ENCODE measurements around the gene PPP1R1B. TPM values are rescaled to one million over a fixed set of nuclear protein-coding genes. Genes with fewer than 3 reads are reported as not detected.

The PPP1R1B gene
- total and polyA plus RNA-seq, 2 experiments from 2014 or later: 3.4 to 5.4 TPM

DNA sequence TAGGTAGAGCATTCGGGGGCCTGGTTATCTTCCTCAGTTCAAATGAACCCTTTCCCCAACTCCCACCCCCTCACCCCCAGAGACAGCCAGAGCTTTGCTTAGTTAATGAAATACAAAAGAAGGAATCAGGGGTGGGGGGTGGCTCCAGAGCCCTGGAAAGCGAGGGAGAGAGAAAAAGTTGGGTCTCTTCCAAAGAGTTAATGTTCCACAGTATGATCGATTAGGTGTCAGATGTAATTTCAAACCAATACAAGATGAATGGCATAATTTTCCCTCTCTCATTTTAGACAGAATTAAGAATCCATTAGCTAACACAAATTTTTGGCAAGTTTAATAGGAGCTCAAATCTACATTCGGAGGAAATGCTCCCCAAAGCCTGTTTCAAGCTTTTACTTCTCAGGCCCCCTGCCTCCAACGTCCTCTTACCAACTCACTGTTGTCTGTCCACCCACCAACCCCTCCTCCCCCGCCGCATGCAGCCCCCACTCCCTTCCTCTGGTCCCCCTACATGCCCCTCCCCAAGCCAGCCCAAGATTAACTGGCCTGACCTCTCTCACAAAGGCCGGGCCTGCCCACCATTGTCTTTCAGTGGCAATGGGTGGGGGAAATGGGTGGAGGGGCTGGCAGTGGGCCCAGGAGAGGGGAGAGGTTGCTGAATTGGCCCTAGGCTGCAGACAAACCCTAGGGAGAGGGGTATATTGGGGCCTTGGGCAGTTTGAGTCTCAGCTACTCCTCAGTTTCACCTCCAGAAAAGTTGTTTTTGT, 47.3 kb upstream of the PPP1R1B start:
- peak overlapping the region; percentile 60 for H3K4me3 Mint-ChIP-seq
- no peaks in the 10 kb centered on the region for H4K20me1 ChIP-seq (replicated peaks; ENCODE audit: insufficient read depth)
- H3K9me2 ChIP-seq (ENCODE audit: insufficient read depth): no peaks in the 10 kb centered on the region
- H3K27ac Mint-ChIP-seq: peak overlapping the region; percentile 79
- TF ChIP-seq POLR2AphosphoS5 (IDR thresholded peaks at IDR 0.05; ENCODE audit: low read depth) (0 out of 2 replicates have a peak, but pooled peaks have one; percentile 37), EZH2 (IDR thresholded peaks at IDR 0.05; ENCODE audit: low read depth, unreplicated experiment) (no peak)
- H3K27ac ChIP-seq (ENCODE audit: low read depth): peak overlapping the region; percentile 75; the same call in 1 of the 2 replicates
- H3K27me3 ChIP-seq (ENCODE audit: insufficient read depth): no peaks in the 10 kb centered on the region
- ATAC-seq (peak; percentile 92), DNase-seq (ENCODE audit: low spot score) (peak; percentile 74)
- H2AFZ ChIP-seq: peak overlapping the region; percentile 86
- H3F3A ChIP-seq (replicated peaks; ENCODE audit: low read depth): peaks cover 11% of the 10 kb centered on the region
- H3K4me1 Mint-ChIP-seq: peaks cover 40% of the 10 kb centered on the region
- H3K27me3 Mint-ChIP-seq (ENCODE audit: insufficient read depth, low read depth, poor library complexity): peaks cover 19% of the 10 kb centered on the region
- H3K36me3 ChIP-seq (ENCODE audit: insufficient read depth): no peaks in the 10 kb centered on the region
- H3K9me3 Mint-ChIP-seq: no peaks in the 10 kb centered on the region
- H3K79me2 ChIP-seq (replicated peaks; ENCODE audit: insufficient read depth): no peaks in the 10 kb centered on the region
- peak overlapping the region; percentile 79 for H3K4me2 ChIP-seq
- H3K4me1 ChIP-seq (ENCODE audit: insufficient read depth): peaks cover 38% of the 10 kb centered on the region
- peak overlapping the region; percentile 40; the same call in 1 of the 2 replicates for H3K4me3 ChIP-seq
- no peaks in the 10 kb centered on the region for H3K36me3 Mint-ChIP-seq (ENCODE audit: low read depth)

DNA sequence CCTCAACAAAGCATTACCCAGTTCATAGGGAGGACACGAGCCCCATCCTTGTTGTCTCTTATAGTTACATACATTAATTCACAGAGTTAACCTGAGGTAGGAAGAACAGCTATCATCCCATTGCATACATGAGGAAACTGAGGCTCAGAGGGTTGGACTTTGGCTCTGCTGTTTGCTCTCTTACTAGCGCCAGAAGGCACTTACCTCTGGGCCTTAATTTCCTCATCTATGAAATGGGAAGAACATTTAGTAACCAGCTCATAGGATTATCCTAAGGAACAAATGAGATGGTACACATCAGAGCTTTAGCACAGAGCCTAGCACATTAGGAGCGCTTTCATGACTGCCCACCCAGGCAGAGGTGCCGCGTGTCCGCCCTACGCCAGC, 46.7 kb upstream of the PPP1R1B start:
- ATAC-seq (no peak), DNase-seq (ENCODE audit: low spot score) (no peak)
- Histone ChIP-seq H4K20me1 (replicated peaks; ENCODE audit: insufficient read depth) (no peaks in the 10 kb centered on the region), H3K36me3 (ENCODE audit: insufficient read depth) (no peaks in the 10 kb centered on the region), H3K79me2 (replicated peaks; ENCODE audit: insufficient read depth) (no peaks in the 10 kb centered on the region), H3K4me1 (ENCODE audit: insufficient read depth) (peaks cover 38% of the 10 kb centered on the region), H2AFZ (peak overlapping the region; percentile 86), H3K4me2 (peak overlapping the region; percentile 79), H3K4me3 (peak overlapping the region; percentile 40; the same call in 1 of the 2 replicates), H3K27me3 (ENCODE audit: insufficient read depth) (no peaks in the 10 kb centered on the region), H3F3A (replicated peaks; ENCODE audit: low read depth) (peaks cover 8% of the 10 kb centered on the region), H3K9me2 (ENCODE audit: insufficient read depth) (no peaks in the 10 kb centered on the region), H3K27ac (ENCODE audit: low read depth) (no peak overlapping the region)
- Mint-ChIP-seq H3K27me3 (ENCODE audit: insufficient read depth, low read depth, poor library complexity) (peaks cover 14% of the 10 kb centered on the region), H3K4me3 (peak overlapping the region; percentile 60; the same call in 2 of the 3 replicates), H3K36me3 (ENCODE audit: low read depth) (no peaks in the 10 kb centered on the region), H3K4me1 (peaks cover 40% of the 10 kb centered on the region), H3K27ac (peak overlapping the region; percentile 69; the same call in 1 of the 2 replicates), H3K9me3 (no peaks in the 10 kb centered on the region)
- TF ChIP-seq, protein P1, sequence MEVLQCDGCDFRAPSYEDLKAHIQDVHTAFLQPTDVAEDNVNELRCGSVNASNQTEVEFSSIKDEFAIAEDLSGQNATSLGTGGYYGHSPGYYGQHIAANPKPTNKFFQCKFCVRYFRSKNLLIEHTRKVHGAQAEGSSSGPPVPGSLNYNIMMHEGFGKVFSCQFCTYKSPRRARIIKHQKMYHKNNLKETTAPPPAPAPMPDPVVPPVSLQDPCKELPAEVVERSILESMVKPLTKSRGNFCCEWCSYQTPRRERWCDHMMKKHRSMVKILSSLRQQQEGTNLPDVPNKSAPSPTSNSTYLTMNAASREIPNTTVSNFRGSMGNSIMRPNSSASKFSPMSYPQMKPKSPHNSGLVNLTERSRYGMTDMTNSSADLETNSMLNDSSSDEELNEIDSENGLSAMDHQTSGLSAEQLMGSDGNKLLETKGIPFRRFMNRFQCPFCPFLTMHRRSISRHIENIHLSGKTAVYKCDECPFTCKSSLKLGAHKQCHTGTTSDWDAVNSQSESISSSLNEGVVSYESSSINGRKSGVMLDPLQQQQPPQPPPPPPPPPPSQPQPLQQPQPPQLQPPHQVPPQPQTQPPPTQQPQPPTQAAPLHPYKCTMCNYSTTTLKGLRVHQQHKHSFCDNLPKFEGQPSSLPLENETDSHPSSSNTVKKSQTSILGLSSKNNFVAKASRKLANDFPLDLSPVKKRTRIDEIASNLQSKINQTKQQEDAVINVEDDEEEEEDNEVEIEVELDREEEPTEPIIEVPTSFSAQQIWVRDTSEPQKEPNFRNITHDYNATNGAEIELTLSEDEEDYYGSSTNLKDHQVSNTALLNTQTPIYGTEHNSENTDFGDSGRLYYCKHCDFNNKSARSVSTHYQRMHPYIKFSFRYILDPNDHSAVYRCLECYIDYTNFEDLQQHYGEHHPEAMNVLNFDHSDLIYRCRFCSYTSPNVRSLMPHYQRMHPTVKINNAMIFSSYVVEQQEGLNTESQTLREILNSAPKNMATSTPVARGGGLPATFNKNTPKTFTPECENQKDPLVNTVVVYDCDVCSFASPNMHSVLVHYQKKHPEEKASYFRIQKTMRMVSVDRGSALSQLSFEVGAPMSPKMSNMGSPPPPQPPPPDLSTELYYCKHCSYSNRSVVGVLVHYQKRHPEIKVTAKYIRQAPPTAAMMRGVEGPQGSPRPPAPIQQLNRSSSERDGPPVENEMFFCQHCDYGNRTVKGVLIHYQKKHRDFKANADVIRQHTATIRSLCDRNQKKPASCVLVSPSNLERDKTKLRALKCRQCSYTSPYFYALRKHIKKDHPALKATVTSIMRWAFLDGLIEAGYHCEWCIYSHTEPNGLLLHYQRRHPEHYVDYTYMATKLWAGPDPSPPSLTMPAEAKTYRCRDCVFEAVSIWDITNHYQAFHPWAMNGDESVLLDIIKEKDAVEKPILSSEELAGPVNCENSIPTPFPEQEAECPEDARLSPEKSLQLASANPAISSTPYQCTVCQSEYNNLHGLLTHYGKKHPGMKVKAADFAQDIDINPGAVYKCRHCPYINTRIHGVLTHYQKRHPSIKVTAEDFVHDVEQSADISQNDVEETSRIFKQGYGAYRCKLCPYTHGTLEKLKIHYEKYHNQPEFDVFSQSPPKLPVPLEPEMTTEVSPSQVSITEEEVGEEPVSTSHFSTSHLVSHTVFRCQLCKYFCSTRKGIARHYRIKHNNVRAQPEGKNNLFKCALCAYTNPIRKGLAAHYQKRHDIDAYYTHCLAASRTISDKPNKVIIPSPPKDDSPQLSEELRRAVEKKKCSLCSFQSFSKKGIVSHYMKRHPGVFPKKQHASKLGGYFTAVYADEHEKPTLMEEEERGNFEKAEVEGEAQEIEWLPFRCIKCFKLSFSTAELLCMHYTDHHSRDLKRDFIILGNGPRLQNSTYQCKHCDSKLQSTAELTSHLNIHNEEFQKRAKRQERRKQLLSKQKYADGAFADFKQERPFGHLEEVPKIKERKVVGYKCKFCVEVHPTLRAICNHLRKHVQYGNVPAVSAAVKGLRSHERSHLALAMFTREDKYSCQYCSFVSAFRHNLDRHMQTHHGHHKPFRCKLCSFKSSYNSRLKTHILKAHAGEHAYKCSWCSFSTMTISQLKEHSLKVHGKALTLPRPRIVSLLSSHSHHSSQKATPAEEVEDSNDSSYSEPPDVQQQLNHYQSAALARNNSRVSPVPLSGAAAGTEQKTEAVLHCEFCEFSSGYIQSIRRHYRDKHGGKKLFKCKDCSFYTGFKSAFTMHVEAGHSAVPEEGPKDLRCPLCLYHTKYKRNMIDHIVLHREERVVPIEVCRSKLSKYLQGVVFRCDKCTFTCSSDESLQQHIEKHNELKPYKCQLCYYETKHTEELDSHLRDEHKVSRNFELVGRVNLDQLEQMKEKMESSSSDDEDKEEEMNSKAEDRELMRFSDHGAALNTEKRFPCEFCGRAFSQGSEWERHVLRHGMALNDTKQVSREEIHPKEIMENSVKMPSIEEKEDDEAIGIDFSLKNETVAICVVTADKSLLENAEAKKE (CRISPR knock-in tag; IDR thresholded peaks at IDR 0.05): no peak
- no peak for TF ChIP-seq EZH2 (IDR thresholded peaks at IDR 0.05; ENCODE audit: low read depth, unreplicated experiment)
- TF ChIP-seq, protein P2, sequence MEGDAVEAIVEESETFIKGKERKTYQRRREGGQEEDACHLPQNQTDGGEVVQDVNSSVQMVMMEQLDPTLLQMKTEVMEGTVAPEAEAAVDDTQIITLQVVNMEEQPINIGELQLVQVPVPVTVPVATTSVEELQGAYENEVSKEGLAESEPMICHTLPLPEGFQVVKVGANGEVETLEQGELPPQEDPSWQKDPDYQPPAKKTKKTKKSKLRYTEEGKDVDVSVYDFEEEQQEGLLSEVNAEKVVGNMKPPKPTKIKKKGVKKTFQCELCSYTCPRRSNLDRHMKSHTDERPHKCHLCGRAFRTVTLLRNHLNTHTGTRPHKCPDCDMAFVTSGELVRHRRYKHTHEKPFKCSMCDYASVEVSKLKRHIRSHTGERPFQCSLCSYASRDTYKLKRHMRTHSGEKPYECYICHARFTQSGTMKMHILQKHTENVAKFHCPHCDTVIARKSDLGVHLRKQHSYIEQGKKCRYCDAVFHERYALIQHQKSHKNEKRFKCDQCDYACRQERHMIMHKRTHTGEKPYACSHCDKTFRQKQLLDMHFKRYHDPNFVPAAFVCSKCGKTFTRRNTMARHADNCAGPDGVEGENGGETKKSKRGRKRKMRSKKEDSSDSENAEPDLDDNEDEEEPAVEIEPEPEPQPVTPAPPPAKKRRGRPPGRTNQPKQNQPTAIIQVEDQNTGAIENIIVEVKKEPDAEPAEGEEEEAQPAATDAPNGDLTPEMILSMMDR (conservative IDR thresholded peaks at IDR 0.05; ENCODE audit: low read depth in 2 of 2): no peak
- TF ChIP-seq JUNB (IDR thresholded peaks at IDR 0.05; ENCODE audit: unreplicated experiment): no peak
- TF ChIP-seq CREB1 (CRISPR knock-in tag; IDR thresholded peaks at IDR 0.05; ENCODE audit: low read depth): no peak
- TF ChIP-seq STAT1 (IDR thresholded peaks at IDR 0.05; ENCODE audit: unreplicated experiment): no peak
- TF ChIP-seq POLR2AphosphoS5 (IDR thresholded peaks at IDR 0.05; ENCODE audit: low read depth): no peak
- TF ChIP-seq, protein P3, sequence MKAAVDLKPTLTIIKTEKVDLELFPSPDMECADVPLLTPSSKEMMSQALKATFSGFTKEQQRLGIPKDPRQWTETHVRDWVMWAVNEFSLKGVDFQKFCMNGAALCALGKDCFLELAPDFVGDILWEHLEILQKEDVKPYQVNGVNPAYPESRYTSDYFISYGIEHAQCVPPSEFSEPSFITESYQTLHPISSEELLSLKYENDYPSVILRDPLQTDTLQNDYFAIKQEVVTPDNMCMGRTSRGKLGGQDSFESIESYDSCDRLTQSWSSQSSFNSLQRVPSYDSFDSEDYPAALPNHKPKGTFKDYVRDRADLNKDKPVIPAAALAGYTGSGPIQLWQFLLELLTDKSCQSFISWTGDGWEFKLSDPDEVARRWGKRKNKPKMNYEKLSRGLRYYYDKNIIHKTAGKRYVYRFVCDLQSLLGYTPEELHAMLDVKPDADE (IDR thresholded peaks at IDR 0.05): no peak

Data from GM23338 (cell line).